Germinal center (tissue), 1 donor: ENCODE results near the gene GABARAPL1.

Source experiments
- DNase-seq: peaks from one replicate; pipeline ENCODE4 v3.0.0; 2012; ENCODE audit warnings: mixed read lengths, low spot score

GABARAPL1 gene

DNA sequence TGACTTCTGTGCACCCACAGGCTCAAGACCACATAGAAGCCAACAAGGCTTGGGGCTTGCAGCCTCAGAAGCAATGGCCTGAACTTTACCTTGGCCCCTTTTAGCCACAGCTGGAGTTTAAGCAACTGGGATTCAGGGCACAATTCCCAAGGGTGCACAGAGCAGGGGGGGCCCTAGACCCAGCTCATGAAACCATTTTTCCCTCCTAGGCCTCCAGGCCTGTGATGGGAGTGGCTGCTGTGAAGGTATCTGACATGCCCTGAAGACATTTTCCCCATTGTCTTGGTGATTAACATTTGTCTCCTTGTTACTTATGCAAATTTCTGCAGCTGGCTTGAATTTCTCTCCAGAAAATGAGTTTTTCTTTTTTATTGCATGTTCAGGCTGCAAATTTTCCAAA lies 21.9 kb downstream of the GABARAPL1 start:
- DNase-seq = no peak

DNA sequence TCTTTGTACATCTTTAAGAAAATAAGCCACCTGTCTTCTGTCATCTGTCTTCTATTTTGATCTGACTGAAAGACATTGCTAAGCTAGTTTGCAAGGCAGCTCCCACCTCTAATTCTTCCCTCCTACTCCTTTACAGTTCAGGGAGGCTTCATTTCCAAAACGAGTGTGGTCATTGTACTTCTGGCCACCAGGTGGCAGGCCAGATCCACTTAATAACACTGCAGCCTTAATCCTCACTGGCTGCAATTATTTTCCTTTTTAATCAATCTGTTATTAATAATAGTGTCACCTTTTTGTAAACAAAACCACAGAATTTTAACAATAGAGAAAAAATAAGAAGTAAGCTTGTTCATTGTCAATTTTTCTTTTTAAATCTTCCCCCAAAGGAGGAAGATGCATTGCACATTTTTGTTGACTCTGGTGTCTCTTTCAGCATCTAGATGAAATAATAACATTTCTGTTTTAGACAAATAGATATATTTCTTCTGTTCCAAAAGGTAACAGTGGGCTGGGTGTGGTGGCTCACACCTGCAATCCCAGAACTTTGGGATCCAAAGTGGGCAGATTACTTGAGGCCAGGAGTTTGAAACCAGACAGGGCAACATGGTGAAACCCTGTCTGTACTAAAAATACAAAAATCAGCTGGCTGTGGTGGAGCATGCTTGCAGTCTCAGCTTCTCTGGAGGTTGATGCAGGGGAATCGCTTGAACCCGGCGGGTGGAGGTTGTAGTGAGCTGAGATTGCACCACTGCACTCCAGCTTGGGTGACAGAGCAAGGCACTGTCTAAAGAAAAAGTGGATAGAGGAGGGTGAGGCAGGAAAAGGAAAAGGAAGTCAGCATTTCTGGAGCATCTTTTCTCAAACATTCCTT lies 23.3 kb downstream of the GABARAPL1 start:
- peak; percentile 47 for DNase-seq

DNA sequence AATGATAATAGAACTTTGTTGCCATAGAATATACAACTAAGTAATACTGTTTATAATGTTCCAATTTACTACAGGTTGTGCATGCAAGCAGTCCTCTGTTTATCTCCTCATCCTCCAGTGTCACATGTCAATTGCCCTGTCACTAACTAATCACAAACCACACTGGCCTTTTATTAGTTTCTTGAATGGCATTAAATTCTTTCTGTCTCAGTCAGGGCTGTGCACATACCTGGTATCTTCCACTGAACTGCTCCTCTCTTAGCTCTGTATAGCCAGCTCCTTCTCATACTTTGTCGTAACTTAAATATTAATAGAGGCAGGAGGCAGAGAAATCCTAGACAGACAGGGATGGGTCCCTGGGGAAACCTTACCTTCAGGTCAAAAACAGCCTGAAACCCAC lies 24.0 kb downstream of the GABARAPL1 start:
- no peak for DNase-seq

DNA sequence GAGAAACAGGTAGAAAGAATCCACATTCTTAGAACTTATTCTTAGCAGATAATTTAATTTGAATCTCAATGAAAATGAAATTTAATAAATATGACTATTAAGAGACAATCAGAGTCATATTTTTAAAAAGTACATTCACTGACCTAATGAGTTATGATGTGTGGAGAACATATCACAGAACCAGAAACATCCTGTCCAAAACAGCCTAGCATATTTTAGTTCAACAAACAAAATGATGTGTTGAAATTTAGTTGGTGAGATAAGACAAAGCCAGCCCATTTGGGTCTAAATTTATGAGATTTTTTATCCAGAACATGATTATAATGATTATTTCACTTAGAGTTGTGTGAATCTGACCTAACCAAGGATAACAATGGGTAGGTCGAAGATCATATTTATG lies 25.8 kb downstream of the GABARAPL1 start:
- no peak for DNase-seq

DNA sequence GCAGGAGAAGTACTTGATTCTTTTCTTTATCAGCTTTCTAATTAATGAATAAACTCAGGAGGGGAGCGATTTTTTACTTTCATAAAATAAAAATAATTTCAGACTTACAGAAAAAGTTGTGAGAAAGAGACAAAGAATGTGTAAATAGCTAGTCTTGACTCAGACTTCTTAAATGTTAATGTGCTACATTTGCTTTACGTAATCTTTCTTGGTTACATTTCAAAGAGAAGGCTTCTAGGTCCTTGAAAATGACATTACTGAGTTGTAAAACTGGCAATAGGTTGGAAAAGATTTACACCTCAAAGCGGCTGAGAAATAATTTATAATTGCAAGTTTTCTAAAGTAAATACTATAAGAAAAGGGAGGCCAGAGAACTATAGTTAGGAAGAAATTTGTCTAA lies 28.6 kb downstream of the GABARAPL1 start:
- no peak for DNase-seq

DNA sequence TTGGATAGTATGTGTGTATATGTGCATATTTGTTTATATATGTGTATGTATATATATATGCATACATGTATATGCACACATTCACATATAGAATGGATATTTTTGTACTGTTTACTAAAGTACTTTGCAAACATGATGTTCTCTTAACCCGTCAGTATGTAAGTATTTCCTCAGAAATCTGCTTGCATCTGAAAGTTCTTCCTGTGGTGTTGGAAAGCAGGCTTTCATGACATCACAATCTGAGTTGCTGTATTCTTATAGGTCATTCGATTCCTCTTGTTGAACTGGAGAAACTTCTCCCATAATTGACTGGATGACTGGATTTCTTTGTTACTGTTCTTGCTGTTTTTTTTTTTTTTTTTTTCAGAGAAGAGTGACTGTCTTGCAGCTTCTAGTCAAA lies 29.1 kb downstream of the GABARAPL1 start:
- no peak for DNase-seq

DNA sequence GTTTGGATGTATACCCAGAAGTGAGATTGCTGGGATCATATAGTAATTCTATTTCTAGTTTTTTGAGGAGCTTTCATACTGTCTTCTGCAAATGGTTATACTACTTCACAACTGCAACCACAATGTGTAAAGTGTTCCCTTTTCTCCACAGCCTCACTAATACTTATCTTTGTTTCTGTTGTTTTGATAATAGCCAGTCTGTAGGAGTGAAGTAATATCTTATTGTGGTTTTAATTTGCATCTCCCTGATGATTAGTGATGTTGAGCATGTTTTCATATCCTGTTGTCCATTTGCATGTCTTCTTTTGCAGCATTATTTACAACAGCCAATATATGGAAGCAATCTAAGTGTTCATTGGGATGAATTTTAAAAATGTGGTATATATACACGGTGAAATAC lies 29.9 kb downstream of the GABARAPL1 start:
- no peak for DNase-seq

DNA sequence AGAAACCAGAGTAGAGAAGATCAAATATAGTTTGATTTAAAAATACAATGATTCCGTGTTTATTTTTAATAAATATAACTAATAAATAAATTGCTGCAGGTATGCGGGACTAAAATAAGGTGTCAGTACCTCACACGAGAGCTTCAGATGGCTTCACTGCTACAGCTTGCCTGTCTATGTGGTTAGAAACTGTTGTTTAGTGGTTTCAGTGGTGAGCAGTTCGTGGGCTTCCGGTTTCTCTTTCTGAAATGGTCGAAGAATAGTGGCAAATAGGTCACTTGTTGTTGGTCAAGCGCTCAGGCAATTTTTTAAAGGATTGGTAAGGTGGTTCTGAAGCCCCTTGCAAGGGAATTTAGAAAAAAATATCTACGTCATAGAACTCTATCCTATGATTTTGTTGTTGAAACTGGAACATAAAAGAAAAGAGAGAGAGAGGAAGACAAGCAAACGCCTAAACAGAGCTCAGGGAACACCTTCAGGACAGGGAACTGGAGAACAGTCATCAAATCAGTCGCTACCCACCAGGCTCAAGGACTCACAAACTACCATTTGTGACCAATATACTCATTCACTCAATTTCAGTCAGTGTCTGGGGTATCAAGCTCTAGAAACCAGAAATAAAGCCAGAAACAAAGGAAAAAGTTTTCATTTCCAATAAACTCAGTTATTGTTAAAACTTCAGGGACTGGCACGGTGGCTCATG lies 31.3 kb downstream of the GABARAPL1 start:
- no peak for DNase-seq

DNA sequence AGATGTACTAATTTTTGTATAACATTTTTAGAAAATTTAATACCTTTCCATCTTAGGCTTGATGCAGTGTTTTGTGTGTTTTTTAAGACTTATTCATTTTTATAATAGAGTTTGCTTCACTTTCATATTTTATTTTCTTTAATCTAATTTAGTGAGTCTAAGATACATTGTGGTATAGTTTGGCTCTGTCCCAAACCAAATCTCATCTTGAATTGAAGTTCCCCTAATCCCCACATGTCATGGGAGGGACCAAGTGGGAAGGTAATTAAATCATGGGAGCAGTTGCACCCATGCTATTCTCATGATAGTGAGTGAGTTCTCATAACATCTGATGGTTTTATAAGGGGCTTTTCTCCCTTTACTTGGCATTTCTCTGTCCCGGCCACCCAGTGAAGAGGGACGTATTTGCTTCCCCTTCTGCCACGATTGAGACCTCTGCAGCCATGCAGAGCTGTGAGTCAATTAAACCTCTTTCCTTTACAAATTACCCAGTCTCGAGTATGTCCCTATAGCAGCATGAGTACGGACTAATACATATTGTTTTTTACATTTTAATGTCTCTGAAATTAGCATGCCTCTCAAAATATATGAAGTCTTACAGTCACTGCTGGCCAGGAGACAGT lies 34.9 kb downstream of the GABARAPL1 start:
- no peak for DNase-seq

DNA sequence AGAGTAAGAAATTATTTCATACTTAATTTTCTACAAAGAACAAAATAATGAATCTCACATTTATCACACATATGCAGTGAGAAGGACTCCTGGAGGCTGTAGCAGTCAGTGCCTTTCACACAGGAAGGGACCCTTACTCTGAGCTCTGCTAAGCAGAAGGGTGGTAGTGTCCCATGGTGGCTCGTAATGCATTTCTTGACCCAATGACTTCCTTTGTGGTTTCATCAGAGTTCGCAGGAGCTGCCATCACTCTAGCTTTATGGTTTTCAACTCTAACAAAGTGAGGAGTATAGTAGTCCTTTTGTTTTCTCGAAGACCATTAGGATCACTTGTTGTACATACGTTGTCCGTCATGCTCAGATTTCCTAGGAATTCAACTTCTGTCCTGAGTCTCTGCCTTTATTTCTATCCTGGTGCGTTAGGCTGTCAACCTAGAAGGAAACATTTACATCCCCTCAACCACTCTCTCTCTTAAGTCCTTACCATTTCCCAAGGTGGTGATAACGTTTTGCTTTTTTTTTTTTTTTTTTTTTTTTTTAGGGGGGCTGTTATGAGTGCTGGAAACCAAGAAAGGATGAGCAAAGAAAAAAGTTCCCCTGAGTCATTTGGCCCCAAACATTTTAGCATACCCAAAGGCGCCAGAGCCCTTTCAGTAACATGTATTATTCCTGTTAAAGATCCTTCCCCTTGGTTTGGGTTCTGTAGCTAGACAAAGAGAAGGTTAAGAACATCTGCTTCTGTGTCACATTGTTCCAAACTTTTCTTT lies 37.2 kb downstream of the GABARAPL1 start:
- DNase-seq = no peak

DNA sequence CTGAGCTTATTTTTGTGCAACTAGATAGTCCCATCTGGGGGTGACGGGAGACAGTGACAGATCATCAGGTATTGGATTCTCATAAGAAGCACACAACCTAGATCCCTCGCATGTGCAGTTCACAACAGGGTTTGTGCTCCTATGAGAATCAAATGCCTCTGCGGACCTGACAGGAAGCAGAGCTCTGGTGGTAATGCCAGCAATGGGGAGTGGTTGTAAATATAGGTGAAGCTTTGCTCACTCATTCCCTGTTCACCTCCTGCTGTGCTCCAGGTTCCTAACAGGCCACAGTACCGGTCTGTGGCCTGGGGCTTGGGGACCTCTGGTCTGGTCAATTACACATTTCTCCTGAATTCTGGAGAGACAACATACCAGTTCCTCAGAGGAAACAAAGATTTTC lies 39.0 kb downstream of the GABARAPL1 start:
- no peak for DNase-seq

DNA sequence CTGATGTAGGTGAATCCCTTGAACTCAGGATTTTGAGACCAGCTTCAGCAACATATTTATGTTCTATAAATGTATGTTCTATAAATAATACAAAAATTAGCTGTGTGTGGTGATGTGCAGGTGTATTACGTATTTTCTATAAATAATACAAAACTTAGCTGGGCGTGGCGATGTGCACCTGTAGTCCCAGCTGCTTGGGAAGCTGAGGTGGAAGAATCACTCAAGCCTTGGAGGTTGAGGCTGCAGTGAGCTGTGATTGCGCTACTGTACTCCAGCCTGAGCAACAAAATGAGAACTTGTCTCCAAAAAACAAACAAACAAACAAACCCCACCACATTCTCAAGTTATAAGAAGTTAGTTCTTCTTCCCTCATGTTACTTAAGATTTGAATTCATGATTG lies 39.5 kb downstream of the GABARAPL1 start:
- DNase-seq = no peak

DNA sequence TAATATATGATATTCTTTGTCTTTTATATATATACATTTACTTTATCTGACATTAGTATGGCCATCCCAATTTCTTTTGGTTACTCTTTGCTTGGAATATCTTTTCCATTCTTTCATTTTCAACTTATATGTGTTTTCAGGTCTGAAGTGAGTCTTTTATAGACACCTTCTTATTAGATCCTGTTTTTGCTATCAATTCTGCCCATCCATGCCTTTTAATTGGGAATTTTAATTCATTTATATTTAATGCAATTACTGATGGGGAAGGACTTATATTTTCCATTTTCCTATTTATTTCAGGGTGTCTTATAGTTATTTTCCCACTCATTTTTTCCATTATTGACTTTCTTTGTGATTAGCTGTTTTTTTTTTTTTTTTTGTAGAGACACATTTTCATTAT lies 43.4 kb downstream of the GABARAPL1 start:
- no peak for DNase-seq

DNA sequence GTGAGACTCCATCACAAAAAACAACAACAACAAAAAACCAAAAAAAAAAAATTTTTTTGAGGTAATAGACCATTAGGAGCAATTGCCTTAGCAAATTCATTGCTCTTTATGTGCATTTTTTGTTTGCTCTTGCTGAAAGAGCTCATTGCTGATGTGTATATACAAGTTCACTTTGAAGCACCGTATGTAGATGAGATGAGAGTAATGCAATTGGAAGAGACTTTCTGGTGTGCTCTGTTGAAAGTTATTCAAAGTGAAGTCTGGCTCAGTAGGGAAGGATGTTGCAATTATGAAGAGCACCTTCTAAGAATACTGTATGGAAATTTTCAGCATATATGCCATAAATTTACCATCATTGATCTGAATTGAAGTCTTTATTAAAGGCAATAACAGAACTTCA lies 48.2 kb downstream of the GABARAPL1 start:
- no peak for DNase-seq

DNA sequence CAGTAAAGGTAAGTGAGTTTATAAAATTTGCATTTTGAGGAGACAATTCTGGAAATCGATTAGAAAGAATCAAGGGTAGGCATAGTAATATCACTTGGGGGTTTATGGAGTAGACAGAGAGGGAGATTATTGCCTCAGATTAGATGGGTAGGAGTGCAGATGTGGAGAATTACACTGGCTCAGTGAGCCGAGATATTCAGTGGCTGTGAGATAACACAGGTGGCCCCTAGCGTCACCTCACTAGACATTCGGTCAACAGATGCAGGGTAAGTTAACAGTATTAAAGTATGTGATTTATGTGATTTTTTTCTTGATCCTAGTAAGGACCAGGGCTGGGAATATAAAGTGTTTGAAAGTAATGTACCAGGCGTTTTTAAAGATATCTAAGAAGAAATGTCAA lies 55.4 kb downstream of the GABARAPL1 start:
- DNase-seq = no peak

DNA sequence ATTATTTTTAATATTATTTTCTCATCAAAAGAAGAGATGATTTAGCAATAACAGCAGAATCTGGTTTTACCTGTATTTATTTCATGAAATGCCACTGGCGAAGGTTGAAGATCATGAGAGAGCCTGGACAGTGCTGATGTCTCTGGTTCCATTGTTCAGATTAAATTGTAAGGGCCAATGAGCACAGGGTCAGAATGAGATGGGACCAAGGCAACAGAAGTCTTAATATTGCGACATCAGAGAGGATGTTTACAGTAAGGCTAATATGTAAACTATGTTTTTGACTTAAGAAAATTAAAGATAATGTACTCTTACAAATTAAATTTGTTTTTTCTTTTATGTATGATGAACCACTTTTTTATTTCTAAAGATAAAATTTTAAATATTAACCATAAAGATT lies 59.8 kb downstream of the GABARAPL1 start:
- DNase-seq = no peak
